ENCODE data around the gene ACTL6A. TPM values are rescaled to one million over a fixed set of nuclear protein-coding genes. Genes with fewer than 3 reads are reported as not detected.

The ACTL6A gene
- total RNA-seq, 4 donors from 2014 or later = 12.1 to 27.8 (median 21.0) TPM

DNA sequence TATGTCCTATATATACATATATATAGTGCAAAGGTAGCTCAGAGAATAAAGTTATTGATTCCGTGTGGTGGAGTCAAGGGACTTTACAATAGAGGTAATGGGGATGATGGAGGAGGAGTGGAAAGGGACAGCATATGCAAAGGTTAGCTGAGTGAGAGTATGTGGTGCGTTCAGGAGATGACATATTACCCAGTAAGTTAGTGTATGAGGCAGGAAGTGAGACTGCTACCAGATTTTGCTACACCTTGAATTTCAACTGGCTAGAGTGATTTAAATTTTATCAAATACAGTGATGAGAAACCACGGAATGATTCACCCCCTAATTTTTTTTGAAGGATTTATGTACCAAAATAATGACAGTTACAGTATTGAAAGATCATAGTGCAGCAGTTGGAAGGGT is 2.8 kb downstream of the ACTL6A start:
- Histone ChIP-seq H3K4me1 (peaks cover 8 to 12% of the 10 kb centered on the region in 2 donors), H3K4me3 (no peak overlapping the region), H3K9me3 (no peaks in the 10 kb centered on the region), H3K36me3 (peaks cover 0 to 6% of the 10 kb centered on the region in 2 donors), H3K27me3 (no peaks in the 10 kb centered on the region), H3K27ac (no peak overlapping the region)
- no peak for ATAC-seq
- TF ChIP-seq CTCF (IDR thresholded peaks at IDR 0.05 in 4 of 5, conservative IDR thresholded peaks at IDR 0.05 in 1 of 5) (no peak), POLR2A (IDR thresholded peaks at IDR 0.05) (no peak)
- intact Hi-C loops (cut with DNase I; ENCODE audit: low total_unique reads) (loop anchor here (10.0 kb wide), 1 partner anchor 551 kb away; no protein-coding TSS in a partner anchor), in situ Hi-C loops (cut with MboI; ENCODE audit: low sequenced_read_pairs in 4 of 4) (loop anchor here in 3 of 4 donors (10.0 to 25.0 kb wide), 5 partner anchors 221 to 553 kb away; partner anchors contain the start of genes MFN1 (in 2 of the 3), PIK3CA (in 1 of the 3) and ZNF639 (in 1 of the 3))
- DNase-seq = no peak

DNA sequence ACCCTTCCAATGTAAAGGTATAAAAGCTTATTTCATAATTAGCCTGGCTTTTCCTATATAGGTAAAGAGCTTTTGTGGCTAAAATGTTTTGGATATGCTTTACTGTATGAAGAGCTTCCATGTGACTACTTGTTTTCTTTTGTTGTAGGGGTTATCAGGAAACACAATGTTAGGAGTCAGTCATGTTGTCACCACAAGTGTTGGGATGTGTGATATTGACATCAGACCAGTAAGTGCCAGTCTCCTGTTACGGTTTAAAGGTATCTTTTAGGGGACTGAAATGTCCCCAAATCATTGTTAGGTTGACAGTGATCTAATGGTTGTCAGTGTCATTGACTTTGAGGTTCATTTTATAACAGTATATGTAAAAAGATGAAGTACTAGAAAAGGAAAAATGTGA is 18.3 kb downstream of the ACTL6A start:
- in situ Hi-C loops (cut with MboI; ENCODE audit: low sequenced_read_pairs in 4 of 4) (no loop called here), intact Hi-C loops (cut with DNase I; ENCODE audit: low total_unique reads) (no loop called here)
- no peak for ATAC-seq
- Histone ChIP-seq H3K27me3 (no peaks in the 10 kb centered on the region), H3K36me3 (peaks cover 0 to 63% of the 10 kb centered on the region in 2 donors), H3K4me3 (no peak overlapping the region), H3K4me1 (no peaks in the 10 kb centered on the region), H3K9me3 (no peaks in the 10 kb centered on the region), H3K27ac (no peak overlapping the region)
- DNase-seq = no peak
- TF ChIP-seq CTCF (IDR thresholded peaks at IDR 0.05 in 4 of 5, conservative IDR thresholded peaks at IDR 0.05 in 1 of 5) (no peak), POLR2A (IDR thresholded peaks at IDR 0.05) (no peak)

- no peak for DNase-seq
- no peak for ATAC-seq
- Histone ChIP-seq H3K4me3 (no peak overlapping the region), H3K4me1 (no peaks in the 10 kb centered on the region), H3K36me3 (peaks cover 0 to 88% of the 10 kb centered on the region in 2 donors), H3K9me3 (no peaks in the 10 kb centered on the region), H3K27ac (no peak overlapping the region), H3K27me3 (no peaks in the 10 kb centered on the region)
- TF ChIP-seq POLR2A (IDR thresholded peaks at IDR 0.05) (no peak), CTCF (IDR thresholded peaks at IDR 0.05 in 4 of 5, conservative IDR thresholded peaks at IDR 0.05 in 1 of 5) (no peak)
- intact Hi-C loops (cut with DNase I; ENCODE audit: low total_unique reads) (no loop called here), in situ Hi-C loops (cut with MboI; ENCODE audit: low sequenced_read_pairs in 4 of 4) (no loop called here)
Observed at GRCh38 chr3:179589143-179589542, 26.4 kb downstream of the ACTL6A start.

GRCh38 chr3:179590669-179591068 is 27.9 kb downstream of the ACTL6A start:
- Histone ChIP-seq H3K4me1 (no peaks in the 10 kb centered on the region), H3K36me3 (peaks cover 0 to 88% of the 10 kb centered on the region in 2 donors), H3K4me3 (no peak overlapping the region), H3K27ac (no peak overlapping the region), H3K9me3 (no peaks in the 10 kb centered on the region), H3K27me3 (no peaks in the 10 kb centered on the region)
- ATAC-seq (no peak), DNase-seq (no peak)
- in situ Hi-C loops (cut with MboI; ENCODE audit: low sequenced_read_pairs in 4 of 4) = no loop called here
- intact Hi-C loops (cut with DNase I; ENCODE audit: low total_unique reads) = no loop called here
- TF ChIP-seq CTCF (IDR thresholded peaks at IDR 0.05 in 4 of 5, conservative IDR thresholded peaks at IDR 0.05 in 1 of 5) (no peak), POLR2A (IDR thresholded peaks at IDR 0.05) (no peak)

DNA sequence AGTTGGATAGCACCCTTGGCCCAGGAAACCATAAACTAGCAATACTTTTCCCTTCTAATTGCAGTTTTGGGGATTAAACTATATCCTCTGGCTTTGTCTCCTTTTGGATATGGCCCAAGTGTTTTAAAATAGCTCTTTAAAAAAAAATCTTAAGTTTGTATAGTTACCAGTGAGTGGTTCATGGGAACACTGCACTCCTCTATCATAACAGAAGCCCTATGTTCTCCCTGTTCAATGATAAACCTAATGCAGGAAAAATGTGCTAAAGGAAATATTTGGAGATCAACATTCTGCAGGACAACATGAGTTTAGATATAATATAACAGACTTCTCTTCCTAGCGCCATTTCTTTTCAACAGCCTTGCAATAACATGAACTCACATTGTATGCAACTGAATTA is 28.6 kb downstream of the ACTL6A start:
- no peak overlapping the region for H3K27ac ChIP-seq
- no peak for ATAC-seq
- no peak overlapping the region for H3K4me3 ChIP-seq
- no peak for DNase-seq
- TF ChIP-seq POLR2A (IDR thresholded peaks at IDR 0.05) = no peak
- intact Hi-C loops (cut with DNase I; ENCODE audit: low total_unique reads) (no loop called here), in situ Hi-C loops (cut with MboI; ENCODE audit: low sequenced_read_pairs in 4 of 4) (no loop called here)
- H3K27me3 ChIP-seq = no peaks in the 10 kb centered on the region
- no peaks in the 10 kb centered on the region for H3K9me3 ChIP-seq
- no peaks in the 10 kb centered on the region for H3K4me1 ChIP-seq
- H3K36me3 ChIP-seq = peaks cover 0 to 90% of the 10 kb centered on the region in 2 donors

Measured in gastrocnemius medialis (tissue), 4 donors.